K562 (cell line): ENCODE results near the gene TNPO3. TPM values are rescaled to one million over a fixed set of nuclear protein-coding genes. Genes with fewer than 3 reads are reported as not detected.

Experiments used
- E4F1 ChIP-seq: fragments of 250-450 bp; sonication (Bioruptor Pico); IDR thresholded peaks from 2 replicates; pipeline ENCODE4 v1.5.0; 2021; ENCODE audit warnings: mild to moderate bottlenecking, borderline replicate concordance
- FIP1L1 ChIP-seq: fragments of 200-400 bp; formaldehyde crosslinking; IDR thresholded peaks from 2 replicates; pipeline ENCODE4 v1.6.1; 2018; ENCODE audit warnings: mild to moderate bottlenecking, low read depth, low read length; ENCODE audit not compliant: poor library complexity, severe bottlenecking
- FOXP1 ChIP-seq: sonication (generic); formaldehyde crosslinking; IDR thresholded peaks from 2 replicates; pipeline ENCODE4 v1.8.0; 2022; ENCODE audit warnings: mild to moderate bottlenecking, missing genetic modification reagents
- ILF3 ChIP-seq: fragments of 450-650 bp; IDR thresholded peaks from 2 replicates; pipeline ENCODE4 v1.6.1; 2018; ENCODE audit warnings: antibody characterized with exemption, mild to moderate bottlenecking, moderate library complexity, borderline replicate concordance
- KLF13 ChIP-seq: fragments of 450-650 bp; IDR thresholded peaks from 2 replicates; pipeline ENCODE4 v1.6.1; 2016; ENCODE audit warnings: missing genetic modification characterization, low read depth, mild to moderate bottlenecking, missing compliant biosample characterization, moderate library complexity, borderline replicate concordance
- MTF1 ChIP-seq: fragments of 250-450 bp; sonication (Bioruptor Pico); IDR thresholded peaks from 2 replicates; pipeline ENCODE4 v1.9.0; 2021; ENCODE audit warnings: moderate library complexity, mild to moderate bottlenecking, inconsistent platforms, borderline replicate concordance
- NELFE ChIP-seq: IDR thresholded peaks from 2 replicates; pipeline ENCODE4 v1.6.1; 2011; ENCODE audit warnings: mild to moderate bottlenecking; ENCODE audit not compliant: insufficient read depth, insufficient read length
- NFE2L1 ChIP-seq: fragments of 450-650 bp; IDR thresholded peaks from 2 replicates; pipeline ENCODE4 v1.6.1; 2016; ENCODE audit warnings: missing genetic modification characterization, low read depth, mild to moderate bottlenecking, missing compliant biosample characterization, moderate library complexity, borderline replicate concordance
- NFXL1 ChIP-seq: fragments of 450-650 bp; formaldehyde crosslinking; IDR thresholded peaks from 2 replicates; pipeline ENCODE4 v1.4.0; 2021; ENCODE audit warnings: mild to moderate bottlenecking
- PTTG1 ChIP-seq: fragments of 450-650 bp; IDR thresholded peaks from 2 replicates; pipeline ENCODE4 v1.6.1; 2016; ENCODE audit warnings: low read depth, mild to moderate bottlenecking, missing genetic modification characterization, missing compliant biosample characterization
- ZBTB5 ChIP-seq: fragments of 450-650 bp; IDR thresholded peaks from 2 replicates; pipeline ENCODE4 v1.6.1; 2017; ENCODE audit warnings: antibody characterized with exemption
- ZEB2 ChIP-seq: fragments of 450-650 bp; IDR thresholded peaks from 2 replicates; pipeline ENCODE4 v1.6.1; 2016
- ZFPM2 ChIP-seq: fragments of 250-450 bp; sonication (Bioruptor Pico); IDR thresholded peaks from 2 replicates; pipeline ENCODE4 v1.5.1; 2022; ENCODE audit warnings: mild to moderate bottlenecking
- ZNF175 ChIP-seq: fragments of 200-800 bp; sonication (Bioruptor generic); IDR thresholded peaks from 2 replicates; pipeline ENCODE4 v1.6.1; 2016; ENCODE audit warnings: low read depth, mild to moderate bottlenecking, missing genetic modification characterization, missing compliant biosample characterization
- polyA plus RNA-seq, 8 experiments: library from polyadenylated mRNA; depleted of rRNA in 4 of 8; stranded (reverse) in 5 of 8; unstranded in 3 of 8; fragments of >200 nt; fragmentation: Nextera tagmentation in 2 of 8; fragmentation: Illumina TruSeq in 1 of 8; extraction: Ambion mirVana in 2 of 8; extraction: Trizol in 1 of 8; gene quantifications; 2 replicates each; pipeline versions ENCODE4 v1.2.1 to v1.2.3, GENCODE V29; 2011 to 2014; ENCODE audit warnings: inconsistent platforms in 1 of 8, missing spikeins in 1 of 8
- total RNA-seq, 7 experiments: library from RNA; depleted of rRNA in 6 of 7; stranded (reverse); fragments of >200 nt in 6 of 7; fragmentation: Illumina TruSeq in 2 of 7; extraction: Trizol in 2 of 7; gene quantifications; 2 replicates each; pipeline versions ENCODE4 v1.2.1 to v1.2.3, GENCODE V29; 2011 to 2021; ENCODE audit warnings: low replicate concordance in 1 of 7
- TF ChIP-seq, protein P1 (sequence below): fragments of 250-450 bp; sonication (Bioruptor Pico); IDR thresholded peaks from 2 replicates; pipeline ENCODE4 v1.9.0; 2021; ENCODE audit warnings: mild to moderate bottlenecking, inconsistent platforms
- TF ChIP-seq, protein P2 (sequence below): fragments of 450-650 bp; IDR thresholded peaks from one replicate; pipeline ENCODE4 v1.6.1; 2018; ENCODE audit warnings: mild to moderate bottlenecking, moderate library complexity; ENCODE audit not compliant: partially characterized antibody
- TF ChIP-seq, protein P3 (sequence below): IDR thresholded peaks from 2 replicates; pipeline ENCODE4 v1.6.1; 2014; ENCODE audit warnings: antibody characterized with exemption

The TNPO3 gene
- total and polyA plus RNA-seq, 9 of the 15 experiments (the other 6 are each of a cell fraction or from before 2014, with no cell fraction given), result 35.8 to 125 (median 110) TPM

- TF ChIP-seq ZNF175, result peak; percentile 76
- TF ChIP-seq E4F1 (CRISPR knock-in tag), result no peak
- TF ChIP-seq FOXP1, result no peak
- TF ChIP-seq, protein P1, sequence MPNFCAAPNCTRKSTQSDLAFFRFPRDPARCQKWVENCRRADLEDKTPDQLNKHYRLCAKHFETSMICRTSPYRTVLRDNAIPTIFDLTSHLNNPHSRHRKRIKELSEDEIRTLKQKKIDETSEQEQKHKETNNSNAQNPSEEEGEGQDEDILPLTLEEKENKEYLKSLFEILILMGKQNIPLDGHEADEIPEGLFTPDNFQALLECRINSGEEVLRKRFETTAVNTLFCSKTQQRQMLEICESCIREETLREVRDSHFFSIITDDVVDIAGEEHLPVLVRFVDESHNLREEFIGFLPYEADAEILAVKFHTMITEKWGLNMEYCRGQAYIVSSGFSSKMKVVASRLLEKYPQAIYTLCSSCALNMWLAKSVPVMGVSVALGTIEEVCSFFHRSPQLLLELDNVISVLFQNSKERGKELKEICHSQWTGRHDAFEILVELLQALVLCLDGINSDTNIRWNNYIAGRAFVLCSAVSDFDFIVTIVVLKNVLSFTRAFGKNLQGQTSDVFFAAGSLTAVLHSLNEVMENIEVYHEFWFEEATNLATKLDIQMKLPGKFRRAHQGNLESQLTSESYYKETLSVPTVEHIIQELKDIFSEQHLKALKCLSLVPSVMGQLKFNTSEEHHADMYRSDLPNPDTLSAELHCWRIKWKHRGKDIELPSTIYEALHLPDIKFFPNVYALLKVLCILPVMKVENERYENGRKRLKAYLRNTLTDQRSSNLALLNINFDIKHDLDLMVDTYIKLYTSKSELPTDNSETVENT (CRISPR knock-in tag), result peak; percentile 49; the same call in 1 of the 2 replicates
- no peak for TF ChIP-seq KLF13 (tag)
- 0 out of 2 replicates have a peak, but pooled peaks have one; percentile 21 for TF ChIP-seq PTTG1 (tag)
- TF ChIP-seq ILF3, result no peak
- no peak; the same call in none of the 2 replicates for TF ChIP-seq NFXL1 (CRISPR knock-in tag)
- TF ChIP-seq ZBTB5, result no peak
- TF ChIP-seq ZEB2, result no peak; the same call in 1 of the 2 replicates
- TF ChIP-seq, protein P2, sequence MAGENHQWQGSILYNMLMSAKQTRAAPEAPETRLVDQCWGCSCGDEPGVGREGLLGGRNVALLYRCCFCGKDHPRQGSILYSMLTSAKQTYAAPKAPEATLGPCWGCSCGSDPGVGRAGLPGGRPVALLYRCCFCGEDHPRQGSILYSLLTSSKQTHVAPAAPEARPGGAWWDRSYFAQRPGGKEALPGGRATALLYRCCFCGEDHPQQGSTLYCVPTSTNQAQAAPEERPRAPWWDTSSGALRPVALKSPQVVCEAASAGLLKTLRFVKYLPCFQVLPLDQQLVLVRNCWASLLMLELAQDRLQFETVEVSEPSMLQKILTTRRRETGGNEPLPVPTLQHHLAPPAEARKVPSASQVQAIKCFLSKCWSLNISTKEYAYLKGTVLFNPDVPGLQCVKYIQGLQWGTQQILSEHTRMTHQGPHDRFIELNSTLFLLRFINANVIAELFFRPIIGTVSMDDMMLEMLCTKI, result no peak
- TF ChIP-seq MTF1, result no peak; the same call in 1 of the 2 replicates
- no peak for TF ChIP-seq ZFPM2 (CRISPR knock-in tag)
- TF ChIP-seq NFE2L1 (tag), result peak; percentile 82
- TF ChIP-seq, protein P3, sequence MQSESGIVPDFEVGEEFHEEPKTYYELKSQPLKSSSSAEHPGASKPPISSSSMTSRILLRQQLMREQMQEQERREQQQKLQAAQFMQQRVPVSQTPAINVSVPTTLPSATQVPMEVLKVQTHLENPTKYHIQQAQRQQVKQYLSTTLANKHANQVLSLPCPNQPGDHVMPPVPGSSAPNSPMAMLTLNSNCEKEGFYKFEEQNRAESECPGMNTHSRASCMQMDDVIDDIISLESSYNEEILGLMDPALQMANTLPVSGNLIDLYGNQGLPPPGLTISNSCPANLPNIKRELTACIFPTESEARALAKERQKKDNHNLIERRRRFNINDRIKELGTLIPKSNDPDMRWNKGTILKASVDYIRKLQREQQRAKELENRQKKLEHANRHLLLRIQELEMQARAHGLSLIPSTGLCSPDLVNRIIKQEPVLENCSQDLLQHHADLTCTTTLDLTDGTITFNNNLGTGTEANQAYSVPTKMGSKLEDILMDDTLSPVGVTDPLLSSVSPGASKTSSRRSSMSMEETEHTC, result no peak
- TF ChIP-seq FIP1L1, result no peak
- TF ChIP-seq NELFE, result no peak
Measured at GRCh38 chr7:129066290-129067131, 11.6 kb upstream of the TNPO3 start (continued).
